GM18505 (cell line): ENCODE data around the gene DOCK3.

Source experiments
- ATAC-seq: cut with Tn5 transposase; IDR thresholded peaks from one replicate; pipeline ENCODE4 v1.9.1; 2021; ENCODE audit not compliant: unreplicated experiment
- POLR2A ChIP-seq: IDR thresholded peaks from 4 replicates; pipeline ENCODE4 v1.6.1; 2011; ENCODE audit warnings: borderline replicate concordance; ENCODE audit not compliant: insufficient read depth, insufficient read length; ENCODE audit errors: extremely low read depth

The DOCK3 gene

GRCh38 chr3:50642382-50642781, 32.3 kb upstream of the DOCK3 start:
- ATAC-seq, result no peak
- TF ChIP-seq POLR2A, result no peak

DNA sequence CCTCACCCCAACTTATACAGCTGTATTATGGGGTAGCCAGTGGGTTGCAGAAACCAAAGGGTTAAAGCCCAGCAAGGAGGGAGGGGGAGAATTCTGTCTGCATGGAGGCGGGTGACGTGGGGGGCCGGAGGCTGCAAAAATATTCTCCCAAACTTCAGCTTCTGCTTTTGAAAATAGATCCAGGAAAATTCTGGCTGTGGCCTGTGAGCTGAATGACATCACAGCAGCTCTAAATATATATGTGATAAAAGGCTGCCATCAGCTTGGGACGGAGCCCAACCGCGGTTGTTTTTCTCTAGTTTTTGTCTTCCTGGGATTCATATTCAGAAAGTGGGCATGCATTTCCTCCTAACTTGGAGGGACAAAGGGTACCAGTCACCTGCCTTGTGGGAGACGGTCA, 30.2 kb upstream of the DOCK3 start:
- no peak for ATAC-seq
- TF ChIP-seq POLR2A, result no peak

- ATAC-seq, result no peak
- TF ChIP-seq POLR2A, result no peak
These were observed 29.3 kb upstream of the DOCK3 start for GRCh38 chr3:50645378-50645777.

DNA sequence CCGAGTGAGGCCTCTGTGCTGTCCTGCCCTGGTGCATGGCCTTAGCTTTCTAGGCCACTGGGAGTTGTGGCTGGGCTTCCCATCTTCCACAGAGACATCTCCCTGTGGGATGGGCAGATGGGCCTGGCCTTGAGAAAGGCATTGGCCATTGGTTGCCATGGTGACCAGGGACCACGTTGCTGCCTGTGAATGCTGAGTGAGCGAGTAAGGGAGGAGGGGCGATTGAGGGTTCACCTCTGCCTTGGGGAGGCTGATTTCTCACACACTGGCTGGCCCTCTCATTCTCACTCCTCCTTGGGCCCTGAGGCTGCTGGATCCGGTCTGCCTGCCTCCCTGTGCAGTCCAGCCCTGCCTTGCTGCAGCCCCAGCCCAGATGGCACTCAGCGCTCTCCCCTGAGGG, 26.4 kb upstream of the DOCK3 start:
- ATAC-seq, result no peak
- no peak for TF ChIP-seq POLR2A

DNA sequence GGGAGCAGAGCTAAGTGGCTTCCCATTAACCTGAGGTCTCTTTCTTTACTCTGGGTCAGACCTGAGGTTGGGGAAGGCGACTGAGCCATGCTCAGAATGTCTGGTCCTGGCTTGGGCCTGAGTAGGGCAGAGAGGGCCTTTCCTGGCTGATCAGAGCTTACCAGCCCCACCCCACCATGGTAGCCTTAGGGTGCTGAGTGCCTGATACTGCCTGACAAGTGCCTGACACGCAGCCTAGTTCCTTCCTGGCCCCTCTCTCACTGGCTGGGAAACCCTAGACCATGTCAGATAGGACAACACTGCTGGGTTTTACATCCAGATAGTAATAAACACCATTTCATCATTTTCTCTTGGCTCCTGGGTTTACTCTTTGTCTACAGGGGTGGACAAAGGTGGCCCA, 25.8 kb upstream of the DOCK3 start:
- no peak for ATAC-seq
- no peak for TF ChIP-seq POLR2A

- no peak for ATAC-seq
- TF ChIP-seq POLR2A, result no peak
These were observed 25.2 kb upstream of the DOCK3 start for GRCh38 chr3:50649451-50649931.

GRCh38 chr3:50650018-50650417, 24.7 kb upstream of the DOCK3 start:
- TF ChIP-seq POLR2A, result no peak
- ATAC-seq, result no peak

DNA sequence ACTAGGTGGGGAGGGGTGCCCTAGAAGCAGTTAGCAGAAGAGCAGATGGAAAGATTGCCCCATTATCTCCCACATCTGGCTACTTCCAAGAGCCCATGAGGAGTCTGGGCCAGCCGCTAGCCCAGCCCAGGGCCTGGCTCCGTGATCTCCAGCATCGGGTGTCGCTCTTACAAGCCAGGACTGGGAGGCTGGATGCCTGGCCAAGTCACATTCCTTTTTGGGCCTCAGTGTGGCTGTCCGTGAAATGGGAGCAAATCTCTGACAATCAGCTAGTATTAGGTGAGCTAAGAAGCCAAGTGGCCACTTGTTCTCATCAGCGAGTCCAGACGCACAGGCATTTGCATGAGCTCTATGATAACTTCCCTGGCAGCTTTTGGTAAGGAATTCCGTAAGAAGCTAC, 23.3 kb upstream of the DOCK3 start:
- TF ChIP-seq POLR2A, result no peak
- no peak for ATAC-seq

GRCh38 chr3:50651920-50652529, 22.7 kb upstream of the DOCK3 start:
- TF ChIP-seq POLR2A, result no peak
- ATAC-seq, result no peak

GRCh38 chr3:50652709-50653108, 22.0 kb upstream of the DOCK3 start:
- no peak for ATAC-seq

DNA sequence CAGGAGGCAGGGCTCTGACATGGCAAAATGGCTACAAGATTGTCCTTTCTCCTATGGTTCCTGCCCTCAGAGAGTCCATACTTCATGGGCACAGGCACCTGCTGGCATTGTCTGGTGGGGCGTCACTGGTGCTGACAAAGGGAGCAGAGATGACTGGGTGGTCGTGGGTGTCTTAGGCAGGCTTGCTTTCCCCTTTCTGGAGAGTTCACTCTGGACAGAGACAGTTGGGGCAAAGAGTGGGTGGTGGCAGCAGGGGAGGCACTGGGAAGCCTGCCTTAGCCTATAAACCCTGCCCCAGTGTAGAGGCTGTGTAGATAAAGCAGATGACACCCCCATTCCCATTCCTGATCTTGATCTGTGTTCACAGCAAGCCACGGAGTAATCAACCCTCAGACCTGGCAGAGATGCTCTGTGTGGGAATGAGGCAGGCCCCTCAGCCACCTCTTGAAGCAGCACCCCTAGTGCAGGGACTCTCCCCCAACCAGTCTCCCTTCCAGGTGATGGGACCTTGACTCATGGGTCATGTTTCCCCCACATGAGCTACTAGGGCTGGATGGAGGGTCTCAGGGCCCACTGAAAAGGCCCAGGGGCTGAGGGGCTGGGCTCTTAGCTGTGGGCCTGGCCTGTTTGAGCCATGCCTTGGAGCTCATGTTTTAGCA, 20.7 kb upstream of the DOCK3 start:
- no peak for TF ChIP-seq POLR2A

More at GRCh38 chr3:50652709-50653108, 22.0 kb upstream of the DOCK3 start:
- TF ChIP-seq POLR2A, result no peak

DNA sequence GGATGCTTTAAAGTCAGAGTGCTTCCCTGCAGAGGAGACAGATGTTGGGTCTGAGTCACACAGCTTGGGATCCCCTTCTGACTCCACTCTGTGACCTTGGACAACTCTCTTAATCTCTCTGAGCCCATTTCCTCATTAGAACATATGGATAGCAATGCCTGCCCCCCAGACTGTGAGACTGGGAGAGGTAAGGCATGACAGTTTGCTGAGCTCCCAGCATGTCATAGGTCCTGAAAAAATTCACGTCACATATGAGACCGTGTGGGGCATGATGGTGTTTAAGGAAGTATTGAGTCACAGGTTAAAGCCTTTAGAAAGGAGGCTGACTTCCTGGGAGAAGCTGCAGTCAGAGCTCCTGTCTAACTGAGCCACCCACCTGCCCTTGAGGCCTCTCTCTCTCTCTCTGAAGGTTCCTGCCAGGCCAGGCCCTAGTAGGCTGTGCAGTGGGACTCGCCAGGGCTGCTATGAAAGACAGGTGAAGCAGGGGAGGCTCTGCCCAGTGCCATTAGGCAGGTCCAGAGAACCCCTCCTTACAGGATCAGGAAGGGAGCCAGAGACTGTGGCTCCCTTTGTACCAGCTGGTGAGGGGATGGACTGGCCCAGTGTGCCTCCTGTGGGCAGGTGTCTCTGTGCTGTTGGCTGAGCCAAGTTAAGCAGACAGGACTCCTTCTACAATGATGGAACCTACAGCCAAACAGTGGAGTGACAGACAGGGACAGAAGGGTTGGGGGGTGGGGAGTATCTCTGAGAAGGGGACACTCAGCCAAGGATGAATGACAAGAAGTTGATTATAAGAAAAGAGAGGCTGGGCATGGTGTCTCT, 19.5 kb upstream of the DOCK3 start:
- ATAC-seq, result no peak
- no peak for TF ChIP-seq POLR2A

More for the DNA sequence above, 20.7 kb upstream of the DOCK3 start:
- no peak for ATAC-seq

- TF ChIP-seq POLR2A, result no peak
- ATAC-seq, result no peak
These were observed 18.1 kb upstream of the DOCK3 start for GRCh38 chr3:50656417-50657195.
